Neural progenitor cell (in vitro differentiated cells): ENCODE results near the gene SLC2A6. TPM values are rescaled to one million over a fixed set of nuclear protein-coding genes. Genes with fewer than 3 reads are reported as not detected.

ENCODE experiments used
- DNase-seq: peaks from one replicate; pipeline ENCODE4 v3.0.0-alpha.2; 2016; ENCODE audit warnings: low spot score
- H2AFZ ChIP-seq: fragments of 200-600 bp; sonication (generic); replicated peaks from 2 replicates; pipeline ENCODE4 v1.6.1; 2016; ENCODE audit warnings: antibody characterized with exemption
- H3F3A ChIP-seq: fragments of 200-600 bp; sonication (generic); 2 replicates; pipeline ENCODE4 v1.6.1; 2016; ENCODE audit warnings: antibody characterized with exemption, low read depth
- H3K27ac ChIP-seq: fragments of 200-600 bp; sonication (generic); 2 replicates; pipeline ENCODE4 v1.5.1; 2016; ENCODE audit warnings: mild to moderate bottlenecking
- H3K27me3 ChIP-seq: fragments of 200-600 bp; sonication (generic); 2 replicates; pipeline ENCODE4 v1.6.1; 2016; ENCODE audit warnings: mild to moderate bottlenecking, moderate library complexity
- H3K36me3 ChIP-seq: fragments of 200-600 bp; sonication (generic); 2 replicates; pipeline ENCODE4 v1.5.1; 2016
- H3K4me1 ChIP-seq: fragments of 200-600 bp; sonication (generic); 2 replicates; pipeline ENCODE4 v1.6.1; 2016; ENCODE audit warnings: mixed run types
- H3K4me2 ChIP-seq: fragments of 200-600 bp; sonication (generic); 2 replicates; pipeline ENCODE4 v1.6.1; 2016
- H3K4me3 ChIP-seq: fragments of 200-600 bp; sonication (generic); 2 replicates; pipeline ENCODE4 v1.5.1; 2016
- H3K79me2 ChIP-seq: fragments of 200-600 bp; sonication (generic); 2 replicates; pipeline ENCODE4 v1.6.1; 2016; ENCODE audit warnings: low read depth
- H3K9ac ChIP-seq: fragments of 200-600 bp; sonication (generic); 2 replicates; pipeline ENCODE4 v1.6.1; 2016
- H3K9me3 ChIP-seq: fragments of 200-600 bp; sonication (generic); 2 replicates; pipeline ENCODE4 v1.5.1; 2016; ENCODE audit warnings: low read depth
- H4K20me1 ChIP-seq: fragments of 200-600 bp; sonication (generic); 2 replicates; pipeline ENCODE4 v1.6.1; 2016; ENCODE audit warnings: low read depth
- H3K27ac Mint-ChIP-seq: 3 replicates; pipeline ENCODE4 v1.8.0; 2021; ENCODE audit warnings: mixed read lengths
- H3K27me3 Mint-ChIP-seq: 2 replicates; pipeline ENCODE4 v1.8.0; 2022; ENCODE audit warnings: low read depth, mild to moderate bottlenecking, inconsistent platforms, moderate library complexity, mixed read lengths; ENCODE audit not compliant: insufficient read depth
- H3K36me3 Mint-ChIP-seq: 3 replicates; pipeline ENCODE4 v1.8.0; 2021; ENCODE audit warnings: mixed read lengths
- H3K4me1 Mint-ChIP-seq: 3 replicates; pipeline ENCODE4 v1.8.0; 2021; ENCODE audit warnings: mixed read lengths
- H3K4me3 Mint-ChIP-seq: 3 replicates; pipeline ENCODE4 v1.8.0; 2021; ENCODE audit warnings: mild to moderate bottlenecking, moderate library complexity, mixed read lengths
- H3K9me3 Mint-ChIP-seq: 3 replicates; pipeline ENCODE4 v1.8.0; 2020; ENCODE audit warnings: mixed read lengths
- EZH2 ChIP-seq: fragments of 200-600 bp; sonication (generic); IDR thresholded peaks from 2 replicates; pipeline ENCODE4 v1.6.1; 2017; ENCODE audit warnings: antibody characterized with exemption, mild to moderate bottlenecking, moderate library complexity
- EZH2phosphoT487 ChIP-seq: fragments of 200-600 bp; sonication (generic); IDR thresholded peaks from 2 replicates; pipeline ENCODE4 v1.6.1; 2017; ENCODE audit warnings: antibody characterized with exemption
- total RNA-seq: library from RNA; depleted of rRNA; stranded (reverse); fragments of >200 nt; gene quantifications from 2 replicates; pipeline ENCODE4 v1.2.3, GENCODE V29; 2015; ENCODE audit warnings: low replicate concordance
- TF ChIP-seq, protein P1 (sequence below): fragments of 200-600 bp; sonication (generic); IDR thresholded peaks from 2 replicates; pipeline ENCODE4 v1.5.1; 2017; ENCODE audit warnings: antibody characterized with exemption, mild to moderate bottlenecking

Gene SLC2A6
- total RNA-seq, 1 donor from 2014 or later, result 2.3 TPM

DNA sequence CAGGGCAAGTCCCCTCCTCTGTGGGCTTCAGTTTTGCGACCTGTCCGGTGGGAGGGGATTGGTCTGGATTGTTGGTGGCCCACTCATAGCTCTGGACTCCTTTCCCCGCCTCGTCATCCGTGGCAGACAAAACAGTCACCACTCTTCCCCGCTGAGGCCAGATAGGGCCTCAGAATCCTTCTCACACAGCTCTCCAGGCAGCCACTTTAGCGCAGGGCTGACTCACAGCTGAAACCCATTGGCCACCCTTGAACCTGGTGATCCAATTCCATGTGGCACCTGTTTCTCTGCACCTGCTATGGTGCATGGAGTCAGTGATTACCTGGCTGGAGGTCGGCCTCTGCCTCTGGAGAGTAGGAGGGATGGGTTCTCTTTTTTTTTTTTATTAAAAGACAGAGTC is 34.9 kb downstream of the SLC2A6 start:
- no peak overlapping the region for H3K9ac ChIP-seq
- no peaks in the 10 kb centered on the region for H3K9me3 Mint-ChIP-seq
- H3K4me3 Mint-ChIP-seq, result no peak overlapping the region
- H3K27ac ChIP-seq, result no peak overlapping the region
- H3K4me1 Mint-ChIP-seq, result peaks cover 2% of the 10 kb centered on the region
- DNase-seq, result no peak
- H3F3A ChIP-seq, result no peaks in the 10 kb centered on the region
- peaks cover 7% of the 10 kb centered on the region for H3K27me3 Mint-ChIP-seq
- H3K79me2 ChIP-seq, result no peaks in the 10 kb centered on the region
- TF ChIP-seq EZH2phosphoT487 (no peak), EZH2 (no peak)
- TF ChIP-seq, protein P1, sequence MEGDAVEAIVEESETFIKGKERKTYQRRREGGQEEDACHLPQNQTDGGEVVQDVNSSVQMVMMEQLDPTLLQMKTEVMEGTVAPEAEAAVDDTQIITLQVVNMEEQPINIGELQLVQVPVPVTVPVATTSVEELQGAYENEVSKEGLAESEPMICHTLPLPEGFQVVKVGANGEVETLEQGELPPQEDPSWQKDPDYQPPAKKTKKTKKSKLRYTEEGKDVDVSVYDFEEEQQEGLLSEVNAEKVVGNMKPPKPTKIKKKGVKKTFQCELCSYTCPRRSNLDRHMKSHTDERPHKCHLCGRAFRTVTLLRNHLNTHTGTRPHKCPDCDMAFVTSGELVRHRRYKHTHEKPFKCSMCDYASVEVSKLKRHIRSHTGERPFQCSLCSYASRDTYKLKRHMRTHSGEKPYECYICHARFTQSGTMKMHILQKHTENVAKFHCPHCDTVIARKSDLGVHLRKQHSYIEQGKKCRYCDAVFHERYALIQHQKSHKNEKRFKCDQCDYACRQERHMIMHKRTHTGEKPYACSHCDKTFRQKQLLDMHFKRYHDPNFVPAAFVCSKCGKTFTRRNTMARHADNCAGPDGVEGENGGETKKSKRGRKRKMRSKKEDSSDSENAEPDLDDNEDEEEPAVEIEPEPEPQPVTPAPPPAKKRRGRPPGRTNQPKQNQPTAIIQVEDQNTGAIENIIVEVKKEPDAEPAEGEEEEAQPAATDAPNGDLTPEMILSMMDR, result no peak
- H3K27ac Mint-ChIP-seq, result no peak overlapping the region
- no peak overlapping the region for H3K4me2 ChIP-seq
- no peaks in the 10 kb centered on the region for H3K9me3 ChIP-seq
- no peaks in the 10 kb centered on the region for H4K20me1 ChIP-seq
- H2AFZ ChIP-seq, result no peak overlapping the region
- no peaks in the 10 kb centered on the region for H3K27me3 ChIP-seq
- H3K4me3 ChIP-seq, result no peak overlapping the region
- H3K36me3 ChIP-seq, result no peaks in the 10 kb centered on the region
- H3K36me3 Mint-ChIP-seq, result no peaks in the 10 kb centered on the region
- H3K4me1 ChIP-seq, result no peaks in the 10 kb centered on the region

DNA sequence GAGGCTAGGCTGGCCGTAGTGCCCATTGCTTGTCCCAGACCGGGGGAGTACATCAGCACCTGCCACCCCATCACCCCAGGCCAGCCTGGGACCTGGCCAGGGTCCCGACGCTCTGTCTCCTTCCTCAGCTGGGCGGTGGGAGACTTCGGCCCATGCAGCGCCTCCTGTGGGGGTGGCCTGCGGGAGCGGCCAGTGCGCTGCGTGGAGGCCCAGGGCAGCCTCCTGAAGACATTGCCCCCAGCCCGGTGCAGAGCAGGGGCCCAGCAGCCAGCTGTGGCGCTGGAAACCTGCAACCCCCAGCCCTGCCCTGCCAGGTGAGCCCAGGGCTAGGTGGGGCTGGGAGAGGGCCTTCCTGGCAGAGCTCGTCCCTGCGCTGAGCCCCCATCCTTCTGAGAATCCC is 35.7 kb downstream of the SLC2A6 start:
- Histone ChIP-seq H3K27me3 (no peaks in the 10 kb centered on the region), H3K36me3 (no peaks in the 10 kb centered on the region), H2AFZ (no peak overlapping the region), H3K4me1 (no peaks in the 10 kb centered on the region), H4K20me1 (no peaks in the 10 kb centered on the region), H3K9ac (no peak overlapping the region), H3F3A (no peaks in the 10 kb centered on the region), H3K4me3 (no peak overlapping the region), H3K9me3 (no peaks in the 10 kb centered on the region), H3K79me2 (no peaks in the 10 kb centered on the region), H3K27ac (no peak overlapping the region), H3K4me2 (no peak overlapping the region)
- DNase-seq, result no peak
- H3K4me1 Mint-ChIP-seq, result peaks cover 2% of the 10 kb centered on the region
- H3K27ac Mint-ChIP-seq, result no peak overlapping the region
- TF ChIP-seq EZH2 (no peak), EZH2phosphoT487 (no peak)
- TF ChIP-seq, protein P1, result no peak
- no peaks in the 10 kb centered on the region for H3K36me3 Mint-ChIP-seq
- H3K27me3 Mint-ChIP-seq, result peaks cover 6% of the 10 kb centered on the region
- no peak overlapping the region for H3K4me3 Mint-ChIP-seq
- no peaks in the 10 kb centered on the region for H3K9me3 Mint-ChIP-seq

DNA sequence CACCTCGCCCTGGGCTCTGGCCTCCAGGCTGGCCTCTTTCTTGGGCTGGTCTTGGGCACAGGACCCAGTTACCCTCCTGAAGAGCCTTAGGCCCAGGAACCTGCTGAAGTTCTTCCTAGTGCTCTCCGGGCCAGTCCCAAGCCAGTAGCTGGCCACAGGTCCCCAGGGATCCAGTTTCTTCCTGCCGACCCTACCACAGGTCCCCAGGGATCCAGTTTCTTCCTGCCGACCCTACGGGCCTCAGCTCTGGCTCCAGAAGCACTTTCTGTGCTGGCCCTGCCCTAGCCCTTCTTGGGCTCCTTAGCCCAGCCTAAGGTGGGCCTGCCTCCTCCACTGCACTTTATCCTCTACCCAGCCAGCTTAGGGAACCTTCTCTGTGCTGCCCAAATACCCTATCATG is 37.3 kb downstream of the SLC2A6 start:
- TF ChIP-seq EZH2 (no peak), EZH2phosphoT487 (no peak)
- TF ChIP-seq, protein P1, result no peak
- Mint-ChIP-seq H3K36me3 (no peaks in the 10 kb centered on the region), H3K4me1 (peaks cover 2% of the 10 kb centered on the region), H3K27ac (no peak overlapping the region), H3K9me3 (no peaks in the 10 kb centered on the region), H3K27me3 (peaks cover 2% of the 10 kb centered on the region), H3K4me3 (no peak overlapping the region)
- Histone ChIP-seq H3K27ac (no peak overlapping the region), H3K4me3 (no peak overlapping the region), H3K4me1 (no peaks in the 10 kb centered on the region), H4K20me1 (no peaks in the 10 kb centered on the region), H3K79me2 (no peaks in the 10 kb centered on the region), H3K27me3 (no peaks in the 10 kb centered on the region), H2AFZ (no peak overlapping the region), H3F3A (no peaks in the 10 kb centered on the region), H3K9ac (no peak overlapping the region), H3K36me3 (no peaks in the 10 kb centered on the region), H3K4me2 (no peak overlapping the region), H3K9me3 (no peaks in the 10 kb centered on the region)
- DNase-seq, result no peak
